ENCODE measurements around the gene ANKRD27.

Gene ANKRD27

DNA sequence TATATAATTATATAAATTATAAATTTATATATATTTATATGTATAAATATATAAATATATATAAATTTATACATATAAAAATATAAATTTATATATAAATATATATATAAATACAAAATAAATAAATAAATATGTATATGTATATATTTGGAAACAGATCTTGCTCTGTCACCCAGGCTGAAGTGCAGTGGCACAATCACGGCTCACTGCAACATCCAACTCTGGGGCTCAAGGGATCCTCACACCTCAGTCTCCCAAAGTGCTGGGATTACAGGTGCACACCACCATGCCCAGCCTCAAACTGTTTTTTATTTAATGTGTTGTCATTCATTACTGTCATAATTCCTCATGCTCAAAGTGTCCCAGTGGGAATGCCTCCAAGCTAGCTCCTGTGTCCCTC is 119.2 kb downstream of the ANKRD27 start:
- no peak for DNase-seq (ENCODE audit: low read depth)

- DNase-seq (ENCODE audit: low read depth), result no peak
Measured at GRCh38 chr19:32550666-32551065, 124.3 kb downstream of the ANKRD27 start.
